Measurements from ENCODE around the gene C13orf46. TPM values are rescaled to one million over a fixed set of nuclear protein-coding genes. Genes with fewer than 3 reads are reported as not detected.

C13orf46 gene
- total RNA-seq, 1 donor from 2014 or later, result not detected

DNA sequence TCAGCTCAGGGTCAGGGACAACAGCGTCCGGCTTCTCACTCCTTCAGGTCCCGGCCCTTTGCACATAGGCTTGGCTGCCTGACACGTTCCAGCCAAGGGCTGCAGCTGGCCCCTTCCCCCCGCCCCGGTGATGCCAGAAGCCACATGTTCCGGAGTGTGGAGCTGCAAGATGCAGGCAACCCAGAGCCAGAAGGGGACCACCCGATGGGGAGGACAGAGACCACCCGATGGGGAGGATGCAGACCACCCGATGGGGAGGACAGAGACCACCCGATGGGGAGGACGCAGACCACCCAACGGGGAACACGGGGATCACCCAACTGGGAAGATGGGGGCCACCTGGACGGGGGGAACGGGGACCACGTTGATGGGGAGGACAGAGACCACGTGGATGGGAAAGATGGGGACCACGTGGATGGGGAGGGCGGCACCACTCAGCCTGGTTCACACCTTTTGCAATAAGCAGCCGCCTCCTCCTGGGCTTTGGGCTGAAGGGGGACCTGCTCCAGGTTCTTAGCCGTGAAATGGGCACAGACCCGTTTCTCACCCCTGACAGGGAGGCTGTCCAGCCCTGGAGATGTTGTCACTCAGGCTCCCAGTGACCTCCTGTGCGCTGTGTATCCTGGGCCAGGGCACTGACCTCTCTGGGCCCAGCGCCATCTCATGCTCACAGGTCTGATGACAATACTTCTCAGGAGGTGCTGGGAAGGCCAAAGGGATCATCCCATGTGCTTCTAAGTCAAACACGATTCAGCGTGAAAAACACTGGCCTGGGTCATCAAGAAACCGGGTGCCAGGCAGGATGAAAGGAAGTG is 34.5 kb downstream of the C13orf46 start:
- Mint-ChIP-seq H3K9me3 (peaks cover 2% of the 10 kb centered on the region), H3K27me3 (ENCODE audit: insufficient read depth, low read depth) (peaks cover 3% of the 10 kb centered on the region), H3K4me3 (no peak overlapping the region), H3K36me3 (no peaks in the 10 kb centered on the region), H3K4me1 (peaks cover 53% of the 10 kb centered on the region), H3K27ac (no peak overlapping the region)
- Histone ChIP-seq H3K4me2 (no peak overlapping the region), H3K4me3 (no peak overlapping the region), H3K79me2 (ENCODE audit: low read depth) (no peaks in the 10 kb centered on the region), H3K9me3 (ENCODE audit: low read depth) (no peaks in the 10 kb centered on the region), H2AFZ (replicated peaks) (no peak overlapping the region), H3K27ac (no peak overlapping the region), H3K9ac (no peak overlapping the region), H3F3A (ENCODE audit: low read depth) (no peaks in the 10 kb centered on the region), H3K4me1 (peaks cover 18% of the 10 kb centered on the region), H3K27me3 (no peaks in the 10 kb centered on the region), H4K20me1 (ENCODE audit: low read depth) (no peaks in the 10 kb centered on the region), H3K36me3 (no peaks in the 10 kb centered on the region)
- TF ChIP-seq EZH2 (IDR thresholded peaks at IDR 0.05), result no peak
- TF ChIP-seq, protein P1, sequence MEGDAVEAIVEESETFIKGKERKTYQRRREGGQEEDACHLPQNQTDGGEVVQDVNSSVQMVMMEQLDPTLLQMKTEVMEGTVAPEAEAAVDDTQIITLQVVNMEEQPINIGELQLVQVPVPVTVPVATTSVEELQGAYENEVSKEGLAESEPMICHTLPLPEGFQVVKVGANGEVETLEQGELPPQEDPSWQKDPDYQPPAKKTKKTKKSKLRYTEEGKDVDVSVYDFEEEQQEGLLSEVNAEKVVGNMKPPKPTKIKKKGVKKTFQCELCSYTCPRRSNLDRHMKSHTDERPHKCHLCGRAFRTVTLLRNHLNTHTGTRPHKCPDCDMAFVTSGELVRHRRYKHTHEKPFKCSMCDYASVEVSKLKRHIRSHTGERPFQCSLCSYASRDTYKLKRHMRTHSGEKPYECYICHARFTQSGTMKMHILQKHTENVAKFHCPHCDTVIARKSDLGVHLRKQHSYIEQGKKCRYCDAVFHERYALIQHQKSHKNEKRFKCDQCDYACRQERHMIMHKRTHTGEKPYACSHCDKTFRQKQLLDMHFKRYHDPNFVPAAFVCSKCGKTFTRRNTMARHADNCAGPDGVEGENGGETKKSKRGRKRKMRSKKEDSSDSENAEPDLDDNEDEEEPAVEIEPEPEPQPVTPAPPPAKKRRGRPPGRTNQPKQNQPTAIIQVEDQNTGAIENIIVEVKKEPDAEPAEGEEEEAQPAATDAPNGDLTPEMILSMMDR (IDR thresholded peaks at IDR 0.05), result no peak
- no peak for TF ChIP-seq EZH2phosphoT487 (IDR thresholded peaks at IDR 0.05)
- DNase-seq (ENCODE audit: low spot score), result no peak

DNA sequence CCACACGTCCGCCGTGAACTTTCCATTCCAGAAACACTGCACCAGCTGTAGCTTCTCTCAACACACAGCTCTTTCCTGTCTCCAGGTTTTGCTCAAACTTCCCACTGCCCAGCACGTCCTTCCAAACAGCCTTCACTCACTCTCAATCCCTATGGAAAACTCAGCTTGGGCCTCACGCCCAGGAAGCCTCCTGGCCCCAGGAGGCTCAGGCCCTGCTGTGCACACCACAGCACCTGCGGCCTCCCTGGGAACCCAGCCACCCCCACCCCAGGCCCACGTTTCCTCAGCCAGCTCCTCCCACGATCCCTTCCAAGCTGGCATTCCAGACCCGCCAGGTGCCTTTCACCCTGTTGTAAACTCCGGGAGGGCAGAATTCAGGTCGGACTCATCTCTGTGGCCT is 35.2 kb downstream of the C13orf46 start:
- H3K27ac Mint-ChIP-seq, result peak overlapping the region; percentile 55
- no peaks in the 10 kb centered on the region for H3K36me3 ChIP-seq
- H3K79me2 ChIP-seq (ENCODE audit: low read depth), result no peaks in the 10 kb centered on the region
- peaks cover 18% of the 10 kb centered on the region for H3K4me1 ChIP-seq
- no peaks in the 10 kb centered on the region for H4K20me1 ChIP-seq (ENCODE audit: low read depth)
- H3K27me3 Mint-ChIP-seq (ENCODE audit: insufficient read depth, low read depth), result peaks cover 5% of the 10 kb centered on the region
- no peak for TF ChIP-seq EZH2phosphoT487 (IDR thresholded peaks at IDR 0.05)
- TF ChIP-seq EZH2 (IDR thresholded peaks at IDR 0.05), result no peak
- TF ChIP-seq, protein P1 (IDR thresholded peaks at IDR 0.05), result no peak
- no peaks in the 10 kb centered on the region for H3K27me3 ChIP-seq
- peaks cover 4% of the 10 kb centered on the region for H3K9me3 Mint-ChIP-seq
- no peak overlapping the region for H3K4me3 ChIP-seq
- H3K36me3 Mint-ChIP-seq, result no peaks in the 10 kb centered on the region
- peaks cover 57% of the 10 kb centered on the region for H3K4me1 Mint-ChIP-seq
- H2AFZ ChIP-seq (replicated peaks), result no peak overlapping the region
- DNase-seq (ENCODE audit: low spot score), result no peak
- no peak overlapping the region for H3K4me3 Mint-ChIP-seq
- H3F3A ChIP-seq (ENCODE audit: low read depth), result no peaks in the 10 kb centered on the region
- H3K4me2 ChIP-seq, result no peak overlapping the region
- no peaks in the 10 kb centered on the region for H3K9me3 ChIP-seq (ENCODE audit: low read depth)
- H3K27ac ChIP-seq, result no peak overlapping the region
- no peak overlapping the region for H3K9ac ChIP-seq

DNA sequence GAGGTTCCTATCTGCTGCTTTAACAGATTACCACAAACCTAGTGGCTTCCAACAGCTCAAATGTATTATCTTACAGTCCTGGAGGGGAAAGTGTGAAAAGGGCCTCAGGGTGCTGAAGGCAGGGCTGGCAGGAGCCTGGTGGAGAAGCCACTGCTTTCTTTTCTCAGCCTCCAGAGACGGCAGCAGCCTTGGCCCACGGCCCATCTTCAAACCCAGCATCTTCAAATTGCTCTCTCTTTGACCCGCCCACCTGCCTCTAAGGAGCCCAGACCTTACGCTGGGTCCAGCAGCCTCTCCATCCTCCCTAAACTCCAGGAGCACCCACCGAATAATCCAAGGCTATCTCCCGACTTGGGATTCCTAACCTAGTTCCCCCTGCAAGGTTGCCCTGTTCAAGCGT is 35.6 kb downstream of the C13orf46 start:
- peaks cover 18% of the 10 kb centered on the region for H3K4me1 ChIP-seq
- H2AFZ ChIP-seq (replicated peaks), result no peak overlapping the region
- DNase-seq (ENCODE audit: low spot score), result no peak
- H3K4me3 Mint-ChIP-seq, result no peak overlapping the region
- peaks cover 5% of the 10 kb centered on the region for H3K27me3 Mint-ChIP-seq (ENCODE audit: insufficient read depth, low read depth)
- no peaks in the 10 kb centered on the region for H3K36me3 ChIP-seq
- peaks cover 55% of the 10 kb centered on the region for H3K4me1 Mint-ChIP-seq
- no peaks in the 10 kb centered on the region for H3K27me3 ChIP-seq
- no peaks in the 10 kb centered on the region for H3K36me3 Mint-ChIP-seq
- no peaks in the 10 kb centered on the region for H3K9me3 ChIP-seq (ENCODE audit: low read depth)
- H4K20me1 ChIP-seq (ENCODE audit: low read depth), result no peaks in the 10 kb centered on the region
- H3F3A ChIP-seq (ENCODE audit: low read depth), result no peaks in the 10 kb centered on the region
- no peak overlapping the region for H3K4me3 ChIP-seq
- TF ChIP-seq EZH2 (IDR thresholded peaks at IDR 0.05) (no peak), EZH2phosphoT487 (IDR thresholded peaks at IDR 0.05) (no peak)
- TF ChIP-seq, protein P1 (IDR thresholded peaks at IDR 0.05), result no peak
- H3K9me3 Mint-ChIP-seq, result peaks cover 6% of the 10 kb centered on the region
- H3K79me2 ChIP-seq (ENCODE audit: low read depth), result no peaks in the 10 kb centered on the region
- H3K27ac ChIP-seq, result no peak overlapping the region
- H3K4me2 ChIP-seq, result no peak overlapping the region
- H3K9ac ChIP-seq, result no peak overlapping the region
- H3K27ac Mint-ChIP-seq, result peak overlapping the region; percentile 55
